ENCODE measurements around the gene MMP10. TPM values are rescaled to one million over a fixed set of nuclear protein-coding genes. Genes with fewer than 3 reads are reported as not detected.

The MMP10 gene
- polyA plus RNA-seq, 1 donor from 2014 or later: not detected

DNA sequence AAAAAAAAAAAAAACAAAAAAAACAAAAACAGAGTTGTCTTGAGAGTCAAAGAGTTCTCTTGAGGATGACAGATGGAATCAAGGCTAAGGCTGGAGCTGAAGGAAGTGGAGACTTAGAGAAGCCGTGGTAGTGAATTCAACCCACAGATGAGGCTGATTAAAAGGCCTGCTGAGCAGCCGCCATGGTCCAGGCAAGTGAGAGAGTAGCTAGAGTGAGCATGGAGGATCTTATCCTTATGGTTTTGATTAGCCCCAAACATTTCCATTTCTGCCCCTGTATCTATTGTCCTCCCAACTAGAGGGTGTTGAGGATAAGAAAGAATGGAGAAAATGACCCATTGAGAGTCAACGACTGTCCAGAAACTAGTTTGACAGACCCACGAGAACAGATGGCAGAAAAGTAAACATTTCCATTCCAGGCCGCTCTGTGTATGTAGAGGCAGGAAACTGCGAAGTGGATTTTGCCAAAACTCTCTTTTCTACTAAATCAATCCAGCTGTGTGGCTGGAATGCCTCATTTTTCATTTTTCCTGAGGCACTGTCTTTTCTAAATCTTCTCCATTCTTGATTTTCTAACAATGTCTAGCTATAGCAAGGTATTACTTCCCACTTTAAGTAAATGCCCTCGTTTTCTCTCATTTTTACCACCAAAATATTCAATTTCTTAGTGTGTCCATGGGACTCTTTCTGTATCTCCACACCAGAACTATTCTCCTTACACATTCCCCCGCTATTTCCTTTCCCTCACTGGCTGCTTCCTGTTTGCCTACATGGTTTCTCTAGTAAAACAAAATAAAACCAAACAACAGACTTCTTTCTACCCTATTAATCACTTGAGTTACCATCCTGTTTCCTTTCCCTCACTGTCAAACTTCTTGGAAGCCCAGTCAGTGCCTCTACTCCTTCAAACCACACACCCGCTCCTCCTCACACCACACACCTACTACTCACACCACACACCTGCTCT is 50.3 kb downstream of the MMP10 start:
- no peak for TF ChIP-seq EP300 (conservative IDR thresholded peaks at IDR 0.05; ENCODE audit: poor library complexity, severe bottlenecking)
- TF ChIP-seq TAF1 (IDR thresholded peaks at IDR 0.05; ENCODE audit: low read depth): no peak
- TF ChIP-seq EZH2 (IDR thresholded peaks at IDR 0.05; ENCODE audit: borderline replicate concordance, insufficient read depth, low read length, poor library complexity, severe bottlenecking): no peak
- no peak for TF ChIP-seq POLR2AphosphoS5 (IDR thresholded peaks at IDR 0.05)
- TF ChIP-seq, protein P1, sequence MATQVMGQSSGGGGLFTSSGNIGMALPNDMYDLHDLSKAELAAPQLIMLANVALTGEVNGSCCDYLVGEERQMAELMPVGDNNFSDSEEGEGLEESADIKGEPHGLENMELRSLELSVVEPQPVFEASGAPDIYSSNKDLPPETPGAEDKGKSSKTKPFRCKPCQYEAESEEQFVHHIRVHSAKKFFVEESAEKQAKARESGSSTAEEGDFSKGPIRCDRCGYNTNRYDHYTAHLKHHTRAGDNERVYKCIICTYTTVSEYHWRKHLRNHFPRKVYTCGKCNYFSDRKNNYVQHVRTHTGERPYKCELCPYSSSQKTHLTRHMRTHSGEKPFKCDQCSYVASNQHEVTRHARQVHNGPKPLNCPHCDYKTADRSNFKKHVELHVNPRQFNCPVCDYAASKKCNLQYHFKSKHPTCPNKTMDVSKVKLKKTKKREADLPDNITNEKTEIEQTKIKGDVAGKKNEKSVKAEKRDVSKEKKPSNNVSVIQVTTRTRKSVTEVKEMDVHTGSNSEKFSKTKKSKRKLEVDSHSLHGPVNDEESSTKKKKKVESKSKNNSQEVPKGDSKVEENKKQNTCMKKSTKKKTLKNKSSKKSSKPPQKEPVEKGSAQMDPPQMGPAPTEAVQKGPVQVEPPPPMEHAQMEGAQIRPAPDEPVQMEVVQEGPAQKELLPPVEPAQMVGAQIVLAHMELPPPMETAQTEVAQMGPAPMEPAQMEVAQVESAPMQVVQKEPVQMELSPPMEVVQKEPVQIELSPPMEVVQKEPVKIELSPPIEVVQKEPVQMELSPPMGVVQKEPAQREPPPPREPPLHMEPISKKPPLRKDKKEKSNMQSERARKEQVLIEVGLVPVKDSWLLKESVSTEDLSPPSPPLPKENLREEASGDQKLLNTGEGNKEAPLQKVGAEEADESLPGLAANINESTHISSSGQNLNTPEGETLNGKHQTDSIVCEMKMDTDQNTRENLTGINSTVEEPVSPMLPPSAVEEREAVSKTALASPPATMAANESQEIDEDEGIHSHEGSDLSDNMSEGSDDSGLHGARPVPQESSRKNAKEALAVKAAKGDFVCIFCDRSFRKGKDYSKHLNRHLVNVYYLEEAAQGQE (IDR thresholded peaks at IDR 0.05; ENCODE audit: borderline replicate concordance): no peak
- TF ChIP-seq, protein P2, sequence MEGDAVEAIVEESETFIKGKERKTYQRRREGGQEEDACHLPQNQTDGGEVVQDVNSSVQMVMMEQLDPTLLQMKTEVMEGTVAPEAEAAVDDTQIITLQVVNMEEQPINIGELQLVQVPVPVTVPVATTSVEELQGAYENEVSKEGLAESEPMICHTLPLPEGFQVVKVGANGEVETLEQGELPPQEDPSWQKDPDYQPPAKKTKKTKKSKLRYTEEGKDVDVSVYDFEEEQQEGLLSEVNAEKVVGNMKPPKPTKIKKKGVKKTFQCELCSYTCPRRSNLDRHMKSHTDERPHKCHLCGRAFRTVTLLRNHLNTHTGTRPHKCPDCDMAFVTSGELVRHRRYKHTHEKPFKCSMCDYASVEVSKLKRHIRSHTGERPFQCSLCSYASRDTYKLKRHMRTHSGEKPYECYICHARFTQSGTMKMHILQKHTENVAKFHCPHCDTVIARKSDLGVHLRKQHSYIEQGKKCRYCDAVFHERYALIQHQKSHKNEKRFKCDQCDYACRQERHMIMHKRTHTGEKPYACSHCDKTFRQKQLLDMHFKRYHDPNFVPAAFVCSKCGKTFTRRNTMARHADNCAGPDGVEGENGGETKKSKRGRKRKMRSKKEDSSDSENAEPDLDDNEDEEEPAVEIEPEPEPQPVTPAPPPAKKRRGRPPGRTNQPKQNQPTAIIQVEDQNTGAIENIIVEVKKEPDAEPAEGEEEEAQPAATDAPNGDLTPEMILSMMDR (IDR thresholded peaks at IDR 0.05; ENCODE audit: poor library complexity, severe bottlenecking): no peak
- TF ChIP-seq SMC3 (conservative IDR thresholded peaks at IDR 0.05; ENCODE audit: poor library complexity): no peak
- TF ChIP-seq MXI1 (conservative IDR thresholded peaks at IDR 0.05; ENCODE audit: poor library complexity, severe bottlenecking): no peak
- no peak for TF ChIP-seq RAD21 (conservative IDR thresholded peaks at IDR 0.05)
- H3K9ac ChIP-seq (ENCODE audit: low read length): no peak overlapping the region
- H3K27me3 ChIP-seq (ENCODE audit: insufficient read depth, low read depth, low read length): no peaks in the 10 kb centered on the region
- no peaks in the 10 kb centered on the region for H3F3A ChIP-seq (ENCODE audit: insufficient read depth, low read length, poor library complexity, severe bottlenecking)
- H2AFZ ChIP-seq (ENCODE audit: low read depth, low read length): no peak overlapping the region
- H3K79me2 ChIP-seq (replicated peaks; ENCODE audit: insufficient read depth, low read length): no peaks in the 10 kb centered on the region
- H3K4me2 ChIP-seq (ENCODE audit: low read length): no peak overlapping the region
- no peaks in the 10 kb centered on the region for H3K9me3 ChIP-seq (ENCODE audit: low read length)
- no peak overlapping the region for H3K4me3 ChIP-seq (ENCODE audit: low read length)
- no peak overlapping the region for H3K27ac ChIP-seq (ENCODE audit: low read length)
- H4K20me1 ChIP-seq (ENCODE audit: insufficient read depth): no peaks in the 10 kb centered on the region
- H3K9me2 ChIP-seq (ENCODE audit: insufficient read depth, low read length): no peaks in the 10 kb centered on the region
- no peaks in the 10 kb centered on the region for H3K36me3 ChIP-seq (ENCODE audit: insufficient read depth, low read length)

DNA sequence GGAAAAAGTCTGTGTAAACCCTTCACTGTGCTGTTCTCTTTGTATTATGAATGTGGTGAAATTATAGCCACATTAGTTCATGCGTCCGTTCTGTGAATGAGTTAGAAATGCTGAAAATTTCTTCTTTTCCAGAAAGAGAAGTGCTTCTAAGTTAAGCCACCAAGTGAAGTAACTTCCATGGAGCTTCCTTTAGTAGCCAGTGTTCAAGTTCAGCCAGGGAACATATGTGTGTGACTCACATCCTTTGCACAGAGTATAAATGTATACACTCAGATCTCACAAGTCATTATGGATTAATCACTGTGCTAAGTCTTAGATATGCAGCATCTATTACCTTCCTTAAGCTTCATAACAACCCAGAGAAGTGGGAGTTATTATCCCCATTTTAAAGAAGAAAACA is 52.5 kb downstream of the MMP10 start:
- H3K27me3 ChIP-seq (ENCODE audit: insufficient read depth, low read depth, low read length): no peaks in the 10 kb centered on the region
- no peak for TF ChIP-seq EP300 (conservative IDR thresholded peaks at IDR 0.05; ENCODE audit: poor library complexity, severe bottlenecking)
- TF ChIP-seq, protein P1 (IDR thresholded peaks at IDR 0.05; ENCODE audit: borderline replicate concordance): no peak
- no peak for TF ChIP-seq TAF1 (IDR thresholded peaks at IDR 0.05; ENCODE audit: low read depth)
- no peak for TF ChIP-seq SMC3 (conservative IDR thresholded peaks at IDR 0.05; ENCODE audit: poor library complexity)
- TF ChIP-seq POLR2AphosphoS5 (IDR thresholded peaks at IDR 0.05): no peak
- TF ChIP-seq, protein P2 (IDR thresholded peaks at IDR 0.05; ENCODE audit: poor library complexity, severe bottlenecking): no peak
- no peak for TF ChIP-seq EZH2 (IDR thresholded peaks at IDR 0.05; ENCODE audit: borderline replicate concordance, insufficient read depth, low read length, poor library complexity, severe bottlenecking)
- no peak for TF ChIP-seq MXI1 (conservative IDR thresholded peaks at IDR 0.05; ENCODE audit: poor library complexity, severe bottlenecking)
- TF ChIP-seq RAD21 (conservative IDR thresholded peaks at IDR 0.05): no peak
- no peak overlapping the region for H3K9ac ChIP-seq (ENCODE audit: low read length)

More for the DNA sequence above, 52.5 kb downstream of the MMP10 start:
- H3K27ac ChIP-seq (ENCODE audit: low read length): no peak overlapping the region
- H4K20me1 ChIP-seq (ENCODE audit: insufficient read depth): no peaks in the 10 kb centered on the region
- H3K9me2 ChIP-seq (ENCODE audit: insufficient read depth, low read length): no peaks in the 10 kb centered on the region
- H3K4me2 ChIP-seq (ENCODE audit: low read length): no peak overlapping the region
- H3F3A ChIP-seq (ENCODE audit: insufficient read depth, low read length, poor library complexity, severe bottlenecking): no peaks in the 10 kb centered on the region
- H2AFZ ChIP-seq (ENCODE audit: low read depth, low read length): no peak overlapping the region
- H3K4me3 ChIP-seq (ENCODE audit: low read length): no peak overlapping the region
- no peaks in the 10 kb centered on the region for H3K9me3 ChIP-seq (ENCODE audit: low read length)
- H3K79me2 ChIP-seq (replicated peaks; ENCODE audit: insufficient read depth, low read length): no peaks in the 10 kb centered on the region
- H3K36me3 ChIP-seq (ENCODE audit: insufficient read depth, low read length): no peaks in the 10 kb centered on the region

All from neural cell (in vitro differentiated cells).